Activated CD8-positive, alpha-beta memory T cell treated with anti-CD3 and anti-CD28 coated beads, Interleukin-2, amount 50 U/mL, for 4 hours (primary cell): Measurements from ENCODE around the gene FAM78A.
A peak's percentile ranks its signal among the peaks of the same experiment; 100 is the strongest.
"Not testable (repeated sequence)": the region's sequence is repeated elsewhere in the genome, so short reads cannot be mapped to it uniquely, and the experiment has no call there.

Experiments used
- DNase-seq: peaks from one replicate; pipeline ENCODE4 v3.0.0-alpha.2; 2020

FAM78A gene

GRCh38 chr9:131280660-131281059 is 4.3 kb upstream of the FAM78A start:
- DNase-seq, result no peak

- DNase-seq, result no peak
Observed at GRCh38 chr9:131279863-131280570, 3.7 kb upstream of the FAM78A start.

- no peak for DNase-seq
Observed at GRCh38 chr9:131279196-131279862, 3.0 kb upstream of the FAM78A start.

GRCh38 chr9:131278702-131279111 is 2.4 kb upstream of the FAM78A start:
- DNase-seq, result no peak

GRCh38 chr9:131277910-131278701 is 1.8 kb upstream of the FAM78A start:
- peak; percentile 70 for DNase-seq

GRCh38 chr9:131277287-131277909 is 1.1 kb upstream of the FAM78A start:
- DNase-seq, result peak; percentile 41

- DNase-seq, result peak; percentile 49
Observed at GRCh38 chr9:131276891-131277286, 579 bp upstream of the FAM78A start.

GRCh38 chr9:131275332-131276093 is 797 bp downstream of the FAM78A start:
- DNase-seq, result no peak

GRCh38 chr9:131274674-131275331 is 1.5 kb downstream of the FAM78A start:
- no peak for DNase-seq

GRCh38 chr9:131273856-131274673 is 2.2 kb downstream of the FAM78A start:
- DNase-seq, result no peak

- no peak for DNase-seq
Observed at GRCh38 chr9:131273146-131273855, 3.0 kb downstream of the FAM78A start.

- no peak for DNase-seq
Observed at GRCh38 chr9:131272212-131272611, 4.1 kb downstream of the FAM78A start.

GRCh38 chr9:131271506-131271931 is 4.8 kb downstream of the FAM78A start:
- no peak for DNase-seq

- not testable (repeated sequence) for DNase-seq
Observed at GRCh38 chr9:131271016-131271273, 5.4 kb downstream of the FAM78A start.

- DNase-seq, result no peak
Observed at GRCh38 chr9:131270171-131271015, 5.9 kb downstream of the FAM78A start.

GRCh38 chr9:131266266-131267229 is 9.8 kb downstream of the FAM78A start:
- DNase-seq, result no peak

- DNase-seq, result peak; percentile 56
Observed at GRCh38 chr9:131264231-131264630, 12.1 kb downstream of the FAM78A start.

GRCh38 chr9:131263701-131264100 is 12.6 kb downstream of the FAM78A start:
- DNase-seq, result no peak

GRCh38 chr9:131263033-131263343 is 13.3 kb downstream of the FAM78A start:
- DNase-seq, result not testable (repeated sequence)
